ENCODE results near the gene NPL. TPM values are rescaled to one million over a fixed set of nuclear protein-coding genes. Genes with fewer than 3 reads are reported as not detected.

The NPL gene
- total and polyA plus RNA-seq, 9 of the 15 experiments (the other 6 are each of a cell fraction or from before 2014, with no cell fraction given) = 9.9 to 22.3 (median 14.2) TPM

- 0 out of 2 replicates have a peak, but pooled peaks have one; percentile 9 for TF ChIP-seq SMARCA4 (IDR thresholded peaks at IDR 0.05)
- TF ChIP-seq ZNF165 (CRISPR knock-in tag; IDR thresholded peaks at IDR 0.05; ENCODE audit: borderline replicate concordance) = no peak
- no peak for TF ChIP-seq ZBTB11 (CRISPR knock-in tag; IDR thresholded peaks at IDR 0.05)
- no peak for TF ChIP-seq CBFA2T2 (conservative IDR thresholded peaks at IDR 0.05)
- TF ChIP-seq EHMT2 (IDR thresholded peaks at IDR 0.05) = peak; percentile 43
- TF ChIP-seq HIVEP1 (CRISPR knock-in tag; IDR thresholded peaks at IDR 0.05) = no peak
- no peak for TF ChIP-seq ZKSCAN1 (IDR thresholded peaks at IDR 0.05; ENCODE audit: low read depth, low read length)
- no peak for TF ChIP-seq RBM14 (IDR thresholded peaks at IDR 0.05; ENCODE audit: borderline replicate concordance, insufficient read depth, low read depth, low read length)
- TF ChIP-seq LCOR (CRISPR knock-in tag; IDR thresholded peaks at IDR 0.05) = 0 out of 2 replicates have a peak, but pooled peaks have one; percentile 16
- no peak for TF ChIP-seq SMARCB1 (IDR thresholded peaks at IDR 0.05; ENCODE audit: insufficient read length, low read depth)
- TF ChIP-seq ZBTB1 (CRISPR knock-in tag; IDR thresholded peaks at IDR 0.05; ENCODE audit: borderline replicate concordance, low read depth) = no peak
- TF ChIP-seq TEAD1 (CRISPR knock-in tag; IDR thresholded peaks at IDR 0.05) = no peak
- TF ChIP-seq NBN (IDR thresholded peaks at IDR 0.05; ENCODE audit: low read depth) = no peak
- no peak for TF ChIP-seq MEIS2 (IDR thresholded peaks at IDR 0.05; ENCODE audit: partially characterized antibody)
- no peak for TF ChIP-seq ZNF77 (CRISPR knock-in tag; IDR thresholded peaks at IDR 0.05)
- no peak for TF ChIP-seq ZNF134 (CRISPR knock-in tag; conservative IDR thresholded peaks at IDR 0.05)
- peak in 1 of 2 experiments; percentile 86; a peak in 1 of 4 replicates for TF ChIP-seq SRF (CRISPR knock-in tag; IDR thresholded peaks at IDR 0.05)
- peak; percentile 26; the same call in 1 of the 2 replicates for TF ChIP-seq JUND (IDR thresholded peaks at IDR 0.05; ENCODE audit: borderline replicate concordance, low read depth, low read length)
- TF ChIP-seq JUND (tag; IDR thresholded peaks at IDR 0.05; ENCODE audit: borderline replicate concordance, low read depth, low read length) = no peak; the same call in 2 of the 3 replicates
- no peak for TF ChIP-seq ZNF263 (CRISPR knock-in tag; IDR thresholded peaks at IDR 0.05; ENCODE audit: borderline replicate concordance)
- TF ChIP-seq DACH1 (IDR thresholded peaks at IDR 0.05; ENCODE audit: partially characterized antibody) = no peak
- peak; percentile 28; the same call in 1 of the 2 replicates for TF ChIP-seq RB1 (IDR thresholded peaks at IDR 0.05; ENCODE audit: low read depth)
- no peak for TF ChIP-seq HMG20B (CRISPR knock-in tag; IDR thresholded peaks at IDR 0.05)
- TF ChIP-seq NFIX (CRISPR knock-in tag; IDR thresholded peaks at IDR 0.05; ENCODE audit: low read depth) = no peak
- no peak for TF ChIP-seq SMAD3 (CRISPR knock-in tag; conservative IDR thresholded peaks at IDR 0.05)
- no peak for TF ChIP-seq FOSL1 (tag; conservative IDR thresholded peaks at IDR 0.05)
- TF ChIP-seq COPS2 (conservative IDR thresholded peaks at IDR 0.05) = no peak
These were observed 3.2 kb upstream of the NPL start (continued) for GRCh38 chr1:182786223-182786994.

All from K562 (cell line).